ENCODE results near the gene FKBP5.
A peak's percentile ranks its signal among the peaks of the same experiment; 100 is the strongest.
"Not testable (repeated sequence)": the region's sequence is repeated elsewhere in the genome, so short reads cannot be mapped to it uniquely, and the experiment has no call there.

FKBP5 gene

DNA sequence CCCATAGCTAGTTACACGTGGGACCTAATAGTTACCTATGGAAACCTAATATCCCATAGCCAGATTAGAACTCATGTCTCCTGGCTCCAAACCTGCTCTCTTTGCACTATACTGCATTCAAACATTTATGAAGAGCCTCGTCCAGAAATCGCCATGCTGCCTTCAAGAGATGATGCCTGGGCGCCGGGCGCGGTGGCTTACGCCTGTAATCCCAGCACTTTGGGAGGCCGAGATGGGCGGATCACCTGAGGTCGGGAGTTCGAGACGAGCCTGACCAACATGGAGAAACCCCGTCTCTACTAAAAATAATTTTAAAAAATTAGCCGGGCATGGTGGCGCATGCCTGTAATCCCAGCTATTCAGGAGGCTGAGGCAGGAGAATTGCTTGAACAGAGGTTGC, 1.3 kb upstream of the FKBP5 start:
- not testable (repeated sequence) for DNase-seq (ENCODE audit: low spot score)

DNA sequence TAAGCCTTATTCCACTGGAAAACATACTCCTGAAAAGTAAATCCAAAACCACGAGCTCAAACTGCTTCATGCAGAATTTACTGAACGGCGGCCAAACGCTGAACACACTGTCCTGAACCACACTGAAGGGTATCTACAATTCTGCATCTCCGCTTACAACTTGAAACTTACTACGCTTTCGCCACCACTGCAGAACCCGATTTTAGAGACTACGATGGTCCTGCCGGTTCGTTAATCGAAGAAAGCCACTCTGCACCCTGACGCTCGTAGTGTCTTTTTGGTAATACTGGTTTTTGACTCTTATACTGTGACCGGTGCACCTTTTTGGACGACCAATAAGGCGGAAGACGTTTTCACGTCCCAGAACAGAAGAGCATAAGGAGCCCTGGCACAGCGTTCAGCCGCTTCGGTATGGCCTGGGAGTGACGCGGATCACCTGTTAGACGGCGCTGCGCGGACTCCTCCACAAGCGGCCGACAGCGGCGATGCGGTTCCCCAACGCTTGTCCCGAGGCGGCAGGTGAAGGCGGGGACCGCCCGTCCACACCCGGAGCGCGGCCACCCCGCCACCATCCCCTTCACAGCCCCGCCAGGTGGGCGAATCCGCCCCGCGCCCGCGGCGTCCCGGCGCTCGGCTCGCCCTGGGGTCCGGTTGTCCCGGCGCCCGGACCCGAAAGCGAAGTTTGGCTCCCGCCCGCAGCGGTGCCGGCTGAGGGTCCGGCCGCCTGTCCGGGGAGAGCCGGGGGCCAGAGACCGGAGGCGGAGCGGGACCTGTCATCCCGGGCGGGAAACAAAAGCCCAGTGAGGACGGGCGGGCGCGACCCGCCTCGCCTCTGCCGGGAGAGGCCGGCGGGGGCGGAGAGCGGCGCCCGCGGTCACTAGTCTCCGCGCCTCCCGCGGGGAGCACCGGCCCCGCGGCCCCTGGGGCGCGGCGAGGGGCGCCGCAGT, 784 bp downstream of the FKBP5 start:
- DNase-seq (ENCODE audit: low spot score): peak; percentile 85

DNA sequence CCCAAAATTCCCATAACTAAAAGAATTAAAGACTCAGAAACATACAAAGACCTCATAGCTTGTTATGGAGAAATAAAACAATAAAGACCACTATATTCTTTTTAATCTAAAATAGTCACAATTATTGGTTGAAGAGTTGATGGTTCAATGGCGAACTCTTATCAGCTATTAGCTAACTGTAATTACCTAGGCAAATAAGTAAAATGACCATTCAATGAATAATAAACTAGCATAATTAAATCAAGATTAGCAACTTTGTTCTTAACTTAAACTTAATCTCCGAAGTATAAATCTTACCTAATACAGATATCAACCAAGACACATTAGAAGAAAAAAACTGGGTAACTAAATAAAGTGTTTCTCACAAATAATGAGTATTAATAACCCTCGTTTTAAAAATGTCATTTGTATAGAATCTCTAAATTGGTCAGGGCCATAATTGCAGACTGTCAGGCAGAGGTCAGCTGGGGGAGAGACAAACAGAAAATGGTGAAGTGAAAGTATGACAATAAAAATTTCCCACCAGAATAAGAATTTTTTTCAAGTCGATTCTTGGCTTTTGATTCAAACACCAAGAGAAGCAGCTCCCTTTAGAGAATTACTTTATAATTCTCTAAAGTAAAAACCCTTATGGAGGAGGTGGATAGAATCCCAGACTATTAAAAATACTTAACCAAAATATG, 1.7 kb downstream of the FKBP5 start:
- peak; percentile 59 for DNase-seq (ENCODE audit: low spot score)

DNA sequence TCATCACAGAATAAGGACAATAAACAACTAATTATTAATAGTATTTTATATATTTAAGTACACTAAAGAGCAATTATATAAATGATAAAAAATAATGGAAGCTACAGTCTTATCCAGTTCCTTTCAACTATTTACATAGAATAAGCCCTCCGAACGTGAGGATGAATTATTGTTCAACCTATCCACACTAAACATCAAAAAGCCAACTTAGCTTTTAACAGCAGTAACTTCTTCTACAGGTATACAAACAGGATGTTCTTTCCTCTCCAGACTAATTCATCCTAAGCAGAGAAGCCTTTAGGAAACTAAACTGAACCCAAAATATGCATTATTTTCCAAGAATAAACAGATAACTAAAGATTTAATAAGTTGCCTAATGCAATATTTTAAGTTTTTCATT, 2.3 kb downstream of the FKBP5 start:
- DNase-seq (ENCODE audit: low spot score): no peak

DNA sequence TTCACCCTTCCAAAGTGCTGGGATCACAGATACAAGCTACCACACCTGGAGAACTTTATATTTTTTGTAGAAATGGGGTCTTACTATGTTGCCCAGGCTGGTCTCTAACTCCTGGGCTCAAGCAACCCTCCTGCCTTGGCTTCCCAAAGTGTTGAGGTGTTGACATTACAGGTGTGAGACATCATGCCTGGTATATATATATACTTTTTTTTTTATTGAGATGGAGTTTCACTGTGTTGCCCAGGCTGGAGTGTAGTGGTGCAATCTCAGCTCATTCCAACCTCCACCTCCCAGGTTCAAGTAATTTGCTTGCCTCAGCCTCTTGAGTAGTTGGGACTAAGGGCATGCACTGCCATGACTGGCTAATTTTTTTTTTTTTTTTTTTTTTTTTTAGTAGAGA, 5.4 kb downstream of the FKBP5 start:
- no peak for DNase-seq (ENCODE audit: low spot score)

DNA sequence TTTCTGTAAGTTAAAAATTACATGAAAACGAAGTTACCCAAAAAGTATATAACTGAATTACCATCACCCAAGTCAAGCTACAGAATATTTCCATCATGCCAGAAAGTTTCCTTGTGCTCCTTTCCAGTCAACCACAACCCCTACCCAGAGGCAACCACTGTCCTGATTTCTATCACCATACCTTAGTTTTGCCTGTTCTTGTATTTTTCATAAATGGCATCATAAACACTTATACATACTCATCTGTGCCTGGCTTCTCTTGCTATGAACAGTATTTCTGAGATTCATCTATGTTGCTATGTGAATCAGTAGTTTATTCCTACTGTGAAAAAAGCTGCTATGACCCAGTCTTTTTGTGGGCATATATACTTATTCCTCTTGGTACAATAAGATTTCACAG, 7.4 kb downstream of the FKBP5 start:
- DNase-seq (ENCODE audit: low spot score): no peak

DNA sequence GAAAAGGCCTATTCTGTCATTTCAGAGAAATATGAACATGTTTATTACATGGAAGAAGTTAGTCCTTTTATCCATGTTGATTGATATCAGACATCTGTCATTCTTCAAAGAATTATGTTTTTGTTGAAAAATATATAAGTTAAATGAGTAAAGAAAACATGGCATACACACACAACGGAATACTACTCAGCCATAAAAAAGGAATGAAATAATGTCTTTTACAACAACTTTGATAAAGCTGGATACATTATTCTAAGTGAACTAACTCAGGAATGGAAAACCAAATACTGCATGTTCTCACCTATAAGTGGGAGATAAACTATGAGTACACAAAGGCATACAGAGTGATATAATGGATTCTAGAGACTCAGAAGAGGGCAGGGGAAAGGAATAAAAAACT, 9.3 kb downstream of the FKBP5 start:
- DNase-seq (ENCODE audit: low spot score): no peak

DNA sequence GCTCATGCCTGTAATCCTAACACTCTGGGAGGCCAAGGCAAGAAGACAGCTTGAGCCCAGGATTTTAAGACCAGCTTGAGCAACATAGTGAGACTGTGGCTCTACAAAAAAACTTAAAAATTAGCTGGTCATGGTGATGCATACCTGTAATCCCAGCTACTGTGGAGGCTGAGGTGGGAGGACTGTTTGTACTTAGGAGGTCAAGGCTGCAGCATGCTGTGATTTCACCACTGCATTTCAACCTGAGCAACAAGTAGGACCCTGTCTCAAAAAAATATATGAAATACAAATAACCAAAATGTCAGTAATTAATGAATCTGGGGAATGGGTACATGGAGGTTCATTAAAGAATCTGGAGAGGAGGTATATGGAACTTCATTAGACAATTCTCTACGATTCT, 9.9 kb downstream of the FKBP5 start:
- no peak for DNase-seq (ENCODE audit: low spot score)

DNA sequence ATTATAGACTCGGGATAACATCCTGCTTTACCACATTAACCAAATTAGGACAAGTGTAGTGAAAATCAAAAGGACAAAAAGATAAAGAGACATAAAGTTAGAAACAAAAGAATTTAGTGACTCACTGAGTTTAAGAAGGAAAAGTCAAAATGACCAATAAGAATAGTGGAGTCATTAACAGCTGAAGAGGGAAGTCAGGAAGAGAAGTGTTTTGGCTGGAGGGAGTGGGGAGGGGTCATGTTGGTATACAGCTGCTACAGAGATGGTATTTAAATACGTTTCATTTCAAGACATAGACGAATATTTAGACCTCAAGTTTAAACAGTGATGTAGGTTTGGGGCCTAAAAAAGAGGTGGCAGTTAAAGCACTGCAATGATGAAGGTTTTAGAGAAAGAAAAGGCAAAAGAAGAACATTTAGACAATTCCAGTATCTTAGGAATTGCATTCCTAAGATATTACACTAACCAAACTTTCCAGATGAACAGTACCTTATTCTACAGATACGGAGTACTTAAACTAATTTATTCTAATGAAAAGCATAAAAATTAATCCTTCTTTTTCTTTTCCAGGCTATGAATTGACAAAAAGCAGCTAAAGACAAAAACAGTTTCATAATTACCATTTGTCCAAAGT, 10.6 kb downstream of the FKBP5 start:
- DNase-seq (ENCODE audit: low spot score): no peak

DNA sequence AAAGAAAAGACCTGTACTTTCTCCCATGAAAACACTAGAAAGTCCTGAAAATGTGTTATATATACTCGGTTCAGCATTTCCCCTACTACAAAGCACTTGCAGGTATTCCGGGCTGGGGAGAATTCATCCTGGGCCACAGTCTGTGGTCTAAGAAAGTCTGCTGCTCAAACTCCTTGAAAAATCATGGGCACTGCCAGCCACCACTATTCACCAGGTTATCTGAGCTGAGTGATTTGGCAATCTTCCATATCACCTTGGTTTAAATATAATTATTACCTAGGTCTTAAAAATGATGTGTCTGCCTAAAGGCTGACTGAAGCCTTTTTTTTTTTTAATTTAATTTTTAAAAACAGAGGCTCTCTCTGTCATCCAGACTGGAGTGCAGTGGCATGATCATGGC, 11.3 kb downstream of the FKBP5 start:
- DNase-seq (ENCODE audit: low spot score): no peak

DNA sequence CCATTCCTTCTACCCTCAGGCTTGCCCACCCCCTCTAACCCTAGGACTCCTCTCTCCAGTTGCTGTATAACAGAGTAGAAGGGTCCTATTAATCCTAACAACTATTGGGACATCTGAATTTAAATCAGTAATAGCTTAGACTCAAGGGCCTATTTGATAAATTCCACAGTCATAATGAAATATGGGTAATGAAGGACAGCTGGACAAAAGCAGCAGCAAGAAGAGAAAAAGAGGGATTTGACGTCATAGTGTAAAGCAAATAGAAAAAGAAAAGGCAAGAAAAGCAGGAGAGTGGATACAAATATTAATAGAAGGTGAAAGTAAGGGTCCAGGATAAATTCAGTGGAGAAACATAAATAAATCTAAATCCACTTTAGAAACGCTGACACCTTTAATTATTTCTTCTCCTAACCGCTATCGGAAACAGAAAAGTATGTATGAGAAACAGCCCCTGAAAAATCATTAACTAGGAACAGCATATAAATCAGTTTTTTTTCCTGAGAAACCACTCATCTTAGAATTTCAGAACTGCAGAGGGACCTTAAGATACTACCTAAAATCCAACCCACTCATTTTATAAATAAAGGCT, 12.8 kb downstream of the FKBP5 start:
- DNase-seq (ENCODE audit: low spot score): no peak

DNA sequence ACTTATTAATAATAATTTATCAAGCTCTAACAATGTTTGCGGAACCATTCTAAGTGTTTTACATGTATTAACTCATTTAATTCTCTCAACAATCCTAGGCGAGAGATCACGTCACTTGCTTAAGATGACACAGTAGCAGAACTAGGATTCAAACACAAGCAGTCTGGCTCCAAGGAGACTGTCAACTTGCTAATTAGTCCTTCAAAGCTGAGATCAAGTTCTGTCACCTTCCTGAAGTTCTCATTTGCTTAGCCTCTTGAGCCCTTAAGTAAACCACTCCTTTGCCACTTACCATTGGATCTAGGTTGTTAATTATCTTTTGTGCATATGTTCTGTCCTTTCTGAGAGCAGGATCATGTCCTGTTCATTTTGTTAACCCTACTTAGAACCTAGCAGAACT, 14.1 kb downstream of the FKBP5 start:
- no peak for DNase-seq (ENCODE audit: low spot score)

DNA sequence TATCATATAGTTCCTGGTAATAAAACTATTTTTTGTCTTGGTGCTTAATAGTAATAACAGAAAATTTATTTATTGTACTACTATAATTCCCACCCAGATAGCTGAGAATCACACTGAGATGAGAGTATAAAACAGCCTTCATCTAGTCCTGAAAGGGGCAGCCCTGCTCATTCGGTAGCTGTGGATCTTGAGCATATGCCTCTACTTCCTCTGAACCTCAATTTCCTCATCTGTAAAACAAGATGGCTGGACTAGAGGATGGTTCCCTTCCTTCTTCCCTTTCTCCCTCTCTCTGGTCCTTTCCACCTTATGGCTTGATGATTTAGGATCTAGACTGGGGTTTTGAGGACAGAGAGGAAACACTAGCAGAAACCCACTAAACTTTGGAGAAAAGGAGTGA, 15.0 kb downstream of the FKBP5 start:
- DNase-seq (ENCODE audit: low spot score): no peak

DNA sequence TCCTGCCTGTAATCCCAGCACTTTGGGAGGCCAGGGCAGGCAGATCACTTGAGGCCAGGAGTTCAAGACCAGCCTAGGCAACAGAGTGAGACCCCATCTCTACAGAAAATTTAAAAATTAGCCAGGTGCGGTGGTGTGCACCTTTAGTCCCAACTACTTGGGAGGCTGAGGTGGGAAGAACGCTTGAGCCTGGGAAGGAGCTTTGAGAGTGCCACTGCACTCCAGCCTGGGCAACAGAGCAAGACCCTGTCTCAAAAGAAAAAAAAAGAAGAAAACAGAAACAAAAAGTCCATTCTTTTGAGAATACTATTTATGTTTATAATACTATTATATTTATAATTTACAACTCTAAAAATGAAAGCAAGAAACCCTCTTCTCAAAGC, 15.4 kb downstream of the FKBP5 start:
- DNase-seq (ENCODE audit: low spot score): not testable (repeated sequence)

DNA sequence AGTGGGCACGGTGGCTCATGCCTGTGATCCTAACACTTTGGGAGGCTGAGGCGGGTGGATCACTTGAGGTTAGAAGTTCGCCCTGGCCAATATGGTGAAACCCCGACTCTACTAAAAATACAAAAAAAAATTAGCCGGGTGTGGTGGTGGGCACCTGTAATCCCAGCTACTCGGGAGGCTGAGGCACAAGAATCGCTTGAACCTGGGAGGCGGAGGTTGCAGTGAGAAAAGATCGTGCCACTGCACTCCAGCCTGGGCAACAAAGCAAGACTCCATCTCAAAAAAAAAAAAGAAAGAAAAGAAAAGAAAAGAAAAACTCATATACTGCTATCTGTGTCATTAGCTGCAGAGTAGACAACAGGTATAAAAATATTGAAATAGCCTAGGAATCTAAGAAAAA, 18.3 kb downstream of the FKBP5 start:
- not testable (repeated sequence) for DNase-seq (ENCODE audit: low spot score)

DNA sequence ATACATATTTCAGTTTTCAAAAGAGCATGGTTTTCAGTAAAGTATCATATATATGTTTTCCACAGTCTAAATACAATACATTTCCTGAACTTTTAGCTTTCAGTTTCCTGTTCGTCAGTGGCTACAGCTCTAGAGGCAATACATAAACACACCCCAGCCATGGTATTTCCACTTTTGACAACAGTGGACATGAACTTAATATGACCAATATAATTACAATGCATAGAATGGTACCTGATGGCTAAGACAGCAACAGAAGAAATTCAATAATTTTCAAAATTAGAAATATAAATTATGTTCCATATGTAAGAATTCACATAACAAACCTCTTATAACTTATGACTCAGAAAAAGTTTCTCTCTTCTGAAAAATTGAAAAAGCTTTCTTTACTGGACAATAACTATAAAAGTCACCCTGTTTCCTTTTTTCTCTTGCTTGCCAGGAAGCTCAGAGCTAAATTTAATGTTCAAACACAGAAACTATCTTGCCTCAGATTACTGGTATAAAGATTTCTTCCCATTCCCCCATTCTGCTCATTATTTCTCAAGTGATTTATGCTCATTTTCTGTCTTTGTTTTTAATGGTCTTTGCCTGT, 19.2 kb downstream of the FKBP5 start:
- peak; percentile 57 for DNase-seq (ENCODE audit: low spot score)

DNA sequence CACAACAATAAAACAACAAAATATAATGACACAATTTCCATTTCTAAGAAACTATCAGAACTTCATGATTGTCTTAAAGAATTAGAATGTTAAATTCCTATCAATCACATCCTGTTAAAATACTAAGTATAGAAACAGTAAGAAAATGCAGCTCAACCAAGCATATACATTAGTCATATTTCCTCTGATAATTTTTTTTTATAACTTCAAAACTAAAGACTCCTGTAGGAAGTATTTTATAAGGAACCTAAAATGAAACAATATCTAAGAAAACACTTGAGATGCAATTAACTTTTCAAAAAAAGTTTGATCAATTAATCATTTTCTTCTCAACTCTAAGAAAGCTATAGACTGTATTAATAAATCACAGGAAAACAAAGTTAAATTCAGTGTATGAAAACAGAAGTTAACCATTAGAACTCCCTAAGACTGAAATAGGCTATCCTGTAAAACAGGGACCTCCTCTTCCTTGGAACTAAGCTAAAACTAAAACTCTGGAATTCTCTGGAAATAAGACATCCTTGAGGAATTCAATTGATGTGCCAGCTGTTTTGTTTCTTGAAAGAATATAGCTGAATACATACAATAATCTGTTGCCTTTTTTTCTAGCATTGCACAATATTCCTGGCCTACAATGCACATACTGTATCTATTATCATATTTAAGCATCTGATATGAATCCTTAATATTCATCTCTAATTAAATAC, 19.8 kb downstream of the FKBP5 start:
- DNase-seq (ENCODE audit: low spot score): no peak

DNA sequence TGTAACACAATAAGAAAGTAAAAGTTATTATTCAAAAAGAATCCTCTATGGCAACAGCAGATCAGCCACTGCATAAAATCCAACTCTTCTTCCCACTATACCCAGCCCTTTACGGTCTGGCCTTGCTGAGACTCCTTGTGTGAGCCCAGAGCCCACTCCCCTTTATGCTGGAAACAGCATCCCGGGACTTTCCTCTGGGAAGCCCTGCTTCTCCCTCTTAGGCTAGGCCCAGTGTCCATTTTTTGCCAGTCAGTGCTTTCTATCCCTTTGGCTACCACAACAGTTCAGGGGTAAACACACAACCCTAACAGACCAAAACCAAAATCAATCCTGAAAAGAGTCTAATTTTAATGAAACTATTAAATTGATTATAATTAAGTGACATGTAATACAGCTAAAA, 20.6 kb downstream of the FKBP5 start:
- no peak for DNase-seq (ENCODE audit: low spot score)

DNA sequence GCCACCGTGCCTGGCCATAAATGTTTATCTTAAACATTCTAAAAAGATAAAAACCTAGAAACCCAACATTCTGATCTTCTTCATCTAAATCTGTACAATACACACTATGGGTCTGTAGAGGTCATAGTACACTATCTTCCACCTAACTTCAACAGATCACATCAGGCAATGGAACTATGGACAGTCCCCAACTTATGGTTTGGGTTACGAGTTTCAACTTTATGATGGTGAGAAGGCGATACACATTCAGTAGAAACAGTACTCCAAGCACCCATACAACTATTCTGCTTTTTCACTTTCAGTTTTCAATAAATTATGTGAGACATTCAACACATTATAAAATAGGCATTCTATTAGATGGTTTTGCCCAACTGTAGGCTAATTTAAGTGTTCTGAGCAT, 23.1 kb downstream of the FKBP5 start:
- DNase-seq (ENCODE audit: low spot score): no peak

DNA sequence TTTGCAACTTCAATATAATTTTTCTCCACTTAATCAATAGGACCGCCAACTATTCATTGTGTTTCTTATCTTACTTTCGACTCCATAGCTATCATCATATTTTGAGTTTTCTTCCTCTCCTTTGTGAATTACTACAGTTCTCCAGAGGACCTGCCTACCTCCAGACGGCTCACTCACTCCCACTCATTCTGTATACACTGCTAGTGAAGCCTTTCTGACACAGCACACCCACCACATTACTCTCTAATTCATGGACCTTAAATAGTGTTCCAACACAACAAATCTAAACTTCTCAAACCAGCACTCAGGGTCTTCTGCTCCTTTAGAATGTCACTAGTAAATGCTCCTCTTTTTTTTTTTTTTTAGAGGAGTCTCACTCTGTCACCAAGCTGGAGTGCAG, 23.8 kb downstream of the FKBP5 start:
- no peak for DNase-seq (ENCODE audit: low spot score)

DNA sequence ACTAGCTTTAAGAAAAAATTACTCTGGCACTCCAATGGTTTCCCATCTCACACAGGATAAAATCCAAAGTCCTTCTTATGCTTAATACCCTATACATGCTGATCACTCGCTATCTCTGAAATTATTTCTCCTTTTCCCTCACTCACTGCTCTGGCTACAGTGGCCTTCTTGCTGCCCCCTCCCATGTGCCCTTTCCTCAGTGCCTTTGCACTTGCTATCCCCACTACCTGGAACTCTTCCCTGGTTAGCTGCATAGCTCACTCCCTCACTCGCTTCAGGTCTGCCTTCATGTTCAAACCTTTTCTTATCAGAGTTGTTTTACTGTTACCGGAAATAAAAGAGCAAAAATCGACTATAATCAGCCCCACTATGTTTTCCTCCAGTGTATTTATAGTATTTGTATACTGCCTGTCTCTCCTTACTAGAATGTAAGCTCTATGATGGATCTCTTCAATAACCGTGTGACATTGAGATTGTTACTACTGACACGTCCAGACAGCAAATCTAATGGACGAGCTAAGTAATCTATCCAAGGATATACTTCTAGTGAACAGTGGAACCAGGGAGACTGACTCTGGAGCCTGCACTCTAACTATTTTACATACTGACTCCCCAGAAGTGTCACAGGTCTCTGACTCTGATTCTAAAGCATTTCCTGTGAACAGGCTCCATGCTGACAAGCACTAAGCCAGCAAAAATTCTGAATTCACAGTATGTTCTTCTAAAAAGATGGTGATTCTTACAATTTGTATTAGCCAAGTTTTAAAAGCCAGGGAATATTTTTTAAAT, 25.1 kb downstream of the FKBP5 start:
- DNase-seq (ENCODE audit: low spot score): peak; percentile 50

Data from NAMALWA (cell line).